GM18517 (cell line): ENCODE measurements around the gene SIRPB1.
"Not testable (repeated sequence)": the region's sequence is repeated elsewhere in the genome, so short reads cannot be mapped to it uniquely, and the experiment has no call there.

Source experiments
- ATAC-seq: cut with Tn5 transposase; IDR thresholded peaks from one replicate; pipeline ENCODE4 v1.9.1; 2021; ENCODE audit warnings: mild to moderate bottlenecking, moderate library complexity; ENCODE audit not compliant: unreplicated experiment

Gene SIRPB1

GRCh38 chr20:1608678-1609347 is 11.0 kb downstream of the SIRPB1 start:
- ATAC-seq: not testable (repeated sequence)

DNA sequence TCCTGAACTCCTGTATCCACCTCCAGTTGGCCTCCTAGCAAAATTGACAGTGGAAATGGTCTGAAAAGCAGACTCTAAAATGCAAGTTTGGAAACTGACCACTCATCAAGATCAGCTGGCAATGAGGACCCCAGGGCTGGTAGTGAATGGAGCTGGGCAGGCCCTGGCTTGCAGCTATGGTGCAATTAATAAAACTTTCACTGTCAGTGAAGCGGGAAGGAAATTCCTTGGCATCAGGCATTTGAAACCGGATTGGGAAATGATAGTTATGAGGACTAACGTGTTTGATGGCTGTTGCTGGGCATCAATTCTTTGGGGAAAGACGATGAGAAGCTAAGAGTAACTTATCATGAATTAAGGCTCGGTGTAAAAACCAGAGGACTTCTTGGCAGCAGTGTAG is 19.1 kb downstream of the SIRPB1 start:
- no peak for ATAC-seq

DNA sequence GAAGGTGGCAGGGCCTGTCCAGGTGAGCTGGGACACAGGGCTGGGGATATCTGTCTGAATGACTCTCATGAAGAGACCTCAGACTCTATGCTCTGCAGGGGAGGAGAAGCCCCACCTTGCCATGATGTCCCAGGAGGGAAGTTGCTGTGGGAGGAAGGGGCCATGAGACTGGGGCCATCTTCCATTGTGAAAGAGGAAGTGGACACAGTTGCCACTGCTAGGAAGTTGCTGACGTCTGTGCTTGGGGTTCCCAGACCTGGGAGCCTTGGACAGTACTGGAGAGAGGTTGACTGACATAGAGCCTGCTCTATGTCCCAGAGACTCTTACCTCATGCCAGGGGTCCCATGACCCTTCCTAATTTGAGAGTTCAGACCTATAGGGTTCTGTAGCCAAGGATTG is 24.5 kb downstream of the SIRPB1 start:
- no peak for ATAC-seq

- no peak for ATAC-seq
Observed at GRCh38 chr20:1588533-1589460, 31.0 kb downstream of the SIRPB1 start.

DNA sequence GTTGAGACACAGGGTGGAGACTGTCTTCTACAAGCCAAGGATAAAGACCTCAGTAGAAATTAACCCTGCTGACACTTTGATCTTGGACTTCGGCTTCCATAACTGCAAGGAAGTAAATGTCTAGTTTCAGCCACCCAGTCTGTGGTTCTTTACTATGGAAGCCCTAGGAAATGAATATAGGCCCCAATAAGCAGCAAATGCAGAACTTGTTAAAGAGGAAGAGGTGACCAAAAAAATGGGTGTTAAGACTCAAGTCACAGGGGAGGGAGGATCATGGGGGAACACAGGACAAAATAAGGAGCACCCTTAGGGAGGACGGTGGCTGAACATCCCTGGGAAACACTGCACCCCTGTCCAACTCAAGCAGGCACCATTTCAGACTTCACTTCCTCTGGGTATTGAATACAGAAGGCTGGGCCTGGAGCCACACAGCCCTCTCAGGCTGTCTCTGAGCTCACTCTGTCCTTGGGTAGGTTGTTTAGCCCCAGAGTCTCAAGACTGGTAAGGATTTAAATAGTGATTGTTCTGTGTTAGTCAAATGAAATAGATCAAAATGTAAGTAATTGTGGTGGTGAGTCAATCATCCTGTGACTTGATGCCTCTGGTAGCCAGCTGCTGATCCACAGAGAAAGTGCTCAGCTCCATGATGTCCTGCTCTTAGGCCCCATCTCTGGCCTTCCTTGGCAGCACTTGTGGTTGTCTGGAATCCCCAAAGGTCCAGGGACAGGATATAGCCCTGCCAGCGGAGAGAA is 31.9 kb downstream of the SIRPB1 start:
- ATAC-seq: no peak

DNA sequence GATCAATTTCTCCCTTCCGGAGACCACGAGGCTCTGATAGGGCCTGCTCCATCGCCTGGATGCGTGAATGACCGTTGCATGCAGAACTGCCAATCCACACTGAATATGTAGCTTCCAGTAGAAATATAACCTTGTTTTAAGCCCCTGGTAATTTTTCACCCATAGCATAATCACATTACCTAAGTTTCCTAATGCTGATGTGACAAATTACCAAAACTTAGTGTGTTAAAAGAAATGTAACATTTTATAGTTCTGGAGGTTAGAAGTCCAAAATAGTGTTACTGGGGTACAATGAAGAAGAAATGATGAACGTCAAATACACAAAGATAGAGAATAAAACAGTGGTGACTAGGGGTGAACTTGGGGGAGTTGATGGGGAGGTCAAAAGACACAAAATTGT is 40.3 kb downstream of the SIRPB1 start:
- ATAC-seq: no peak

- no peak for ATAC-seq
Observed at GRCh38 chr20:1577906-1578305, 41.9 kb downstream of the SIRPB1 start.

GRCh38 chr20:1577313-1577712 is 42.5 kb downstream of the SIRPB1 start:
- ATAC-seq: not testable (repeated sequence)

DNA sequence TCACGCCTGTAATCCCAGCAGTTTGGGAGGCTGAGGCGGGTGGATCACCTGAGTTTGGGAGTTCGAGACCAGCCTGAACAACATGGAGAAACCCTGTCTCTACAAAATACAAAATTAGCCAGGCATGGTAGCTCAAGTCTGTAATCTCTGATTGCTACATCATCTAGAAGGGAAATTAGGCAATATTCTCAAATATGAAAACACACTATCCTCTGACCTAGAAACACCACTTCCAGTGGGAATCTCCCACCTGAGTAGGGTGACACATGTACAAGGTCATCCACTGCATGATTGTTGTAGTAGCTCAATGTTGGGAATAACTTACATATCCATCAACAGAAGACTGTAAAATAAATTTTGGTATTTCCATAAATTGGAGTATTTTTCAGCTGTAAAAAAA is 43.2 kb downstream of the SIRPB1 start:
- ATAC-seq: no peak

GRCh38 chr20:1576003-1576402 is 43.8 kb downstream of the SIRPB1 start:
- ATAC-seq: not testable (repeated sequence)

DNA sequence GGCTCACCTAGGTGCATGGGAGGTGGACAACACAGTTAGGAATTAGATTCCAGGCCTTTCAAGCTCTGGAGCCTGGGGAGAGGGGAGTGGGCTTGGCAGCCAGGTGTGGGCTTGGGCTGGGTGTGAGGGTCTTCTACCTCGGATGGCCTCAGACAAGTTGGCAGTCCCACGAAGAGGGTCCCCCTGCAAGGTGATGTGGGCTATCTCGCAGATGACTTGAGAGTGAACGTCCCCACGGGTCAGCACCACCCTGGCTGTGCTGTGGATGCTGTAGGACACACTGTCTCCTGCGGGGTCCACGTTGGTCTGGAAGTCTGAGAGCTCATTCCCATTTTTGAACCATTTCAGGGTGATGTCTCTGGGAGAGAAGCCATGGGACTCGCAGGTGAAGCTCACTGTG is 48.2 kb downstream of the SIRPB1 start:
- ATAC-seq: not testable (repeated sequence)
